K562 (cell line): ENCODE measurements around the gene PSRC1. TPM values are rescaled to one million over a fixed set of nuclear protein-coding genes. Genes with fewer than 3 reads are reported as not detected.

Source experiments
- ATAC-seq: fragments of 200-7000 bp; cut with Tn5 transposase; 3 replicates; pipeline ENCODE4 v1.9.1; 2020; ENCODE audit warnings: moderate library complexity
- BruUV-seq: library from RNA; stranded (reverse); fragments of 400-500 nt; replicated peaks from 2 replicates; lab custom pipeline; 2021; lab: Mats Ljungman, UMichigan
- CTCF ChIA-PET: fragments of 300-600 bp; formaldehyde crosslinking; extraction: SDS; loops from one replicate; lab custom pipeline; 2021; ENCODE audit warnings: low intra/inter-chr PET ratio; lab: Yijun Ruan, JAX
- POLR2A ChIA-PET: fragments of 300-600, 350-650 bp; sonication (Branson Sonifier 250); formaldehyde crosslinking; extraction: SDS; loops from one replicate; lab custom pipeline; 2021; ENCODE audit warnings: antibody characterized with exemption, inconsistent platforms; lab: Yijun Ruan, JAX
- DNase-seq, 4 experiments: peaks; one replicate each; pipeline versions ENCODE4 v3.0.0 to v3.0.0-alpha.2; 2011 to 2018; ENCODE audit warnings: low spot score in 3 of 4, mixed read lengths in 3 of 4; ENCODE audit errors: extremely low read depth in 1 of 4
- FAIRE-seq: peaks from 2 replicates; lab custom pipeline; 2011; peaks lifted over from hg19 to GRCh38; lab: Jason Lieb, UNC
- H2AFZ ChIP-seq: 2 replicates; pipeline ENCODE4 v1.6.0; 2011; ENCODE audit warnings: low read depth, low read length, control low read depth, inconsistent platforms
- H3K27ac ChIP-seq: fragments of 200-600 bp; 3 replicates; pipeline ENCODE4 v1.8.0; 2011; ENCODE audit warnings: low read depth, mild to moderate bottlenecking, control low read depth, inconsistent platforms, low read length, moderate library complexity, mixed read lengths; ENCODE audit errors: extremely low read depth
- H3K27me3 ChIP-seq, 2 experiments: fragments of 300-600 bp in 1 of 2; 2 replicates in 1 of 2; 3 replicates in 1 of 2; pipeline versions ENCODE4 v1.6.0 to v1.8.0; 2011; ENCODE audit warnings: inconsistent platforms in 2 of 2, low read length in 2 of 2, mild to moderate bottlenecking in 1 of 2, mixed read lengths in 1 of 2, moderate library complexity in 1 of 2; ENCODE audit not compliant: control insufficient read depth in 2 of 2, insufficient read depth in 2 of 2
- H3K36me3 ChIP-seq: fragments of 300-600 bp; 3 replicates; pipeline ENCODE4 v1.8.0; 2011; ENCODE audit warnings: mild to moderate bottlenecking, low read length, inconsistent platforms; ENCODE audit not compliant: control insufficient read depth, insufficient read depth
- H3K4me1 ChIP-seq, 2 experiments: fragments of 200-600 bp in 1 of 2; replicated peaks in 1 of 2; 2 replicates in 1 of 2; 3 replicates in 1 of 2; pipeline versions ENCODE4 v1.5.1 to v1.8.0; 2011; ENCODE audit warnings: inconsistent platforms in 2 of 2, low read length in 2 of 2, mild to moderate bottlenecking in 1 of 2, mixed read lengths in 1 of 2, moderate library complexity in 1 of 2; ENCODE audit not compliant: control insufficient read depth in 2 of 2, insufficient read depth in 2 of 2
- H3K4me2 ChIP-seq: 2 replicates; pipeline ENCODE4 v1.6.1; 2011; ENCODE audit warnings: low read length, control low read depth, inconsistent platforms, mixed read lengths; ENCODE audit not compliant: insufficient read depth
- H3K4me3 ChIP-seq: fragments of 200-600 bp; sonication (generic), shearing (Covaris generic); 2 replicates; pipeline ENCODE4 v1.5.1; 2016; ENCODE audit warnings: control low read depth, inconsistent platforms
- H3K79me2 ChIP-seq: fragments of 200-600 bp; 3 replicates; pipeline ENCODE4 v1.8.0; 2011; ENCODE audit warnings: low read length, inconsistent platforms; ENCODE audit not compliant: control insufficient read depth, insufficient read depth
- H3K9ac ChIP-seq, 2 experiments: 2 replicates each; pipeline versions ENCODE4 v1.6.0 to v1.6.1; 2011; ENCODE audit warnings: low read depth in 2 of 2, low read length in 2 of 2, control low read depth in 1 of 2, inconsistent platforms in 1 of 2, mild to moderate bottlenecking in 1 of 2, mixed read lengths in 1 of 2; ENCODE audit not compliant: insufficient read depth in 1 of 2
- H3K9me1 ChIP-seq: one replicate; pipeline ENCODE4 v1.6.0; 2011; ENCODE audit warnings: inconsistent platforms, mild to moderate bottlenecking, low read length, moderate library complexity; ENCODE audit not compliant: control insufficient read depth, insufficient read depth
- H3K9me3 ChIP-seq: replicated peaks from 2 replicates; pipeline ENCODE4 v1.5.1; 2011; ENCODE audit warnings: low read depth, low read length, inconsistent platforms; ENCODE audit not compliant: control insufficient read depth, insufficient read depth
- H4K20me1 ChIP-seq: replicated peaks from 2 replicates; pipeline ENCODE4 v1.6.1; 2011; ENCODE audit warnings: low read length, inconsistent platforms, mixed read lengths; ENCODE audit not compliant: control insufficient read depth, insufficient read depth
- ARID1B ChIP-seq: fragments of 450-650 bp; IDR thresholded peaks from 2 replicates; pipeline ENCODE4 v1.6.1; 2016; ENCODE audit warnings: antibody characterized with exemption, mild to moderate bottlenecking, inconsistent platforms
- BCOR ChIP-seq: fragments of 450-650 bp; IDR thresholded peaks from 2 replicates; pipeline ENCODE4 v1.6.1; 2016
- CBX2 ChIP-seq: fragments of 200-600 bp; sonication (generic); IDR thresholded peaks from one replicate; pipeline ENCODE4 v1.6.1; 2012; ENCODE audit warnings: mild to moderate bottlenecking, low read length, inconsistent platforms; ENCODE audit not compliant: insufficient read depth, poor library complexity, severe bottlenecking
- CBX3 ChIP-seq, 2 experiments: IDR thresholded peaks; 1 replicate in 1 of 2; 2 replicates in 1 of 2; pipeline ENCODE4 v1.6.1; 2012; ENCODE audit warnings: inconsistent platforms in 2 of 2, low read length in 2 of 2, borderline replicate concordance in 1 of 2, control low read depth in 1 of 2
- FOXA3 ChIP-seq, 2 experiments: fragments of 450-650 bp in 1 of 2; sonication (generic) in 1 of 2; formaldehyde crosslinking; IDR thresholded peaks in 1 of 2; conservative IDR thresholded peaks in 1 of 2; 2 replicates each; pipeline versions ENCODE4 v1.4.0 to v1.8.0; 2020 to 2022; ENCODE audit warnings: mild to moderate bottlenecking in 2 of 2, missing genetic modification reagents in 1 of 2
- FOXK1 ChIP-seq: sonication (generic); formaldehyde crosslinking; IDR thresholded peaks from 2 replicates; pipeline ENCODE4 v1.8.0; 2022; ENCODE audit warnings: missing genetic modification reagents, mild to moderate bottlenecking, borderline replicate concordance
- GABPA ChIP-seq: fragments of 200-800 bp; sonication (Bioruptor generic); conservative IDR thresholded peaks from 2 replicates; pipeline ENCODE4 v1.6.1; 2016; ENCODE audit warnings: low read depth, missing genetic modification characterization, missing compliant biosample characterization
- GTF2B ChIP-seq: IDR thresholded peaks from 2 replicates; pipeline ENCODE4 v1.6.1; 2011; ENCODE audit not compliant: insufficient read length; ENCODE audit errors: extremely low read depth
- HNRNPK ChIP-seq: fragments of 200-400 bp; formaldehyde crosslinking; IDR thresholded peaks from one replicate; pipeline ENCODE4 v1.6.1; 2018; ENCODE audit warnings: mild to moderate bottlenecking, low read depth, low read length; ENCODE audit not compliant: poor library complexity, severe bottlenecking
- IFI16 ChIP-seq: fragments of 250-450 bp; sonication (Bioruptor Pico); IDR thresholded peaks from 2 replicates; pipeline ENCODE4 v2.1.2; 2022; ENCODE audit warnings: mild to moderate bottlenecking, inconsistent platforms
- KLF1 ChIP-seq: fragments of 450-650 bp; IDR thresholded peaks from 2 replicates; pipeline ENCODE4 v1.6.1; 2016; ENCODE audit warnings: missing genetic modification characterization, missing compliant biosample characterization
- PHF20 ChIP-seq: fragments of 450-650 bp; IDR thresholded peaks from 2 replicates; pipeline ENCODE4 v1.6.1; 2018; ENCODE audit not compliant: partially characterized antibody
- PRMT5 ChIP-seq: sonication (generic); formaldehyde crosslinking; IDR thresholded peaks from 2 replicates; pipeline ENCODE4 v1.5.0; 2020; ENCODE audit warnings: missing genetic modification reagents
- RNF2 ChIP-seq: sonication (generic); IDR thresholded peaks from 2 replicates; pipeline ENCODE4 v1.6.1; 2016
- ZKSCAN1 ChIP-seq: fragments of 150-350 bp; IDR thresholded peaks from 2 replicates; pipeline ENCODE4 v1.6.1; 2016; ENCODE audit warnings: low read depth, low read length
- ZNF121 ChIP-seq: sonication (generic); formaldehyde crosslinking; conservative IDR thresholded peaks from 2 replicates; pipeline ENCODE4 v1.8.0; 2022; ENCODE audit warnings: missing genetic modification reagents
- ZNF551 ChIP-seq: fragments of 250-450 bp; sonication (Bioruptor Pico); IDR thresholded peaks from 2 replicates; pipeline ENCODE4 v1.5.0; 2021; ENCODE audit warnings: mild to moderate bottlenecking, moderate library complexity
- WGBS: fragments of 100-300 bp; shearing (Covaris generic); methylation state at CpG from one replicate; pipeline ENCODE4 v1.1.6; 2016; ENCODE audit warnings: low coverage, mixed read lengths; ENCODE audit not compliant: insufficient coverage; ENCODE audit errors: missing lambda C conversion rate; 5-methylcytosine and 5-hydroxymethylcytosine counted together
- in situ Hi-C: fragments of 300-500 bp; cut with MboI; formaldehyde crosslinking; loops from 4 replicates; pipeline ENCODE4 v1.15.0; 2018; ENCODE audit warnings: inconsistent platforms, mixed read lengths
- intact Hi-C: fragments of 100-400 bp; cut with micrococcal nuclease; formaldehyde crosslinking; loops from 2 replicates; pipeline ENCODE4 v1.14.2; 2022
- polyA plus RNA-seq, 8 experiments: library from polyadenylated mRNA; depleted of rRNA in 4 of 8; stranded (reverse) in 5 of 8; unstranded in 3 of 8; fragments of >200 nt; fragmentation: Nextera tagmentation in 2 of 8; fragmentation: Illumina TruSeq in 1 of 8; extraction: Ambion mirVana in 2 of 8; extraction: Trizol in 1 of 8; gene quantifications; 2 replicates each; pipeline versions ENCODE4 v1.2.1 to v1.2.3, GENCODE V29; 2011 to 2014; ENCODE audit warnings: inconsistent platforms in 1 of 8, missing spikeins in 1 of 8
- total RNA-seq, 7 experiments: library from RNA; depleted of rRNA in 6 of 7; stranded (reverse); fragments of >200 nt in 6 of 7; fragmentation: Illumina TruSeq in 2 of 7; extraction: Trizol in 2 of 7; gene quantifications; 2 replicates each; pipeline versions ENCODE4 v1.2.1 to v1.2.3, GENCODE V29; 2011 to 2021; ENCODE audit warnings: low replicate concordance in 1 of 7

Gene PSRC1
- total and polyA plus RNA-seq, 9 of the 15 experiments (the other 6 are each of a cell fraction or from before 2014, with no cell fraction given): 6.5 to 65.2 (median 39.3) TPM

GRCh38 chr1:109257682-109258421 lies 25.1 kb downstream of the PSRC1 start (continued):
- TF ChIP-seq CBX2 (no peak), FOXK1 (CRISPR knock-in tag) (no peak)

DNA sequence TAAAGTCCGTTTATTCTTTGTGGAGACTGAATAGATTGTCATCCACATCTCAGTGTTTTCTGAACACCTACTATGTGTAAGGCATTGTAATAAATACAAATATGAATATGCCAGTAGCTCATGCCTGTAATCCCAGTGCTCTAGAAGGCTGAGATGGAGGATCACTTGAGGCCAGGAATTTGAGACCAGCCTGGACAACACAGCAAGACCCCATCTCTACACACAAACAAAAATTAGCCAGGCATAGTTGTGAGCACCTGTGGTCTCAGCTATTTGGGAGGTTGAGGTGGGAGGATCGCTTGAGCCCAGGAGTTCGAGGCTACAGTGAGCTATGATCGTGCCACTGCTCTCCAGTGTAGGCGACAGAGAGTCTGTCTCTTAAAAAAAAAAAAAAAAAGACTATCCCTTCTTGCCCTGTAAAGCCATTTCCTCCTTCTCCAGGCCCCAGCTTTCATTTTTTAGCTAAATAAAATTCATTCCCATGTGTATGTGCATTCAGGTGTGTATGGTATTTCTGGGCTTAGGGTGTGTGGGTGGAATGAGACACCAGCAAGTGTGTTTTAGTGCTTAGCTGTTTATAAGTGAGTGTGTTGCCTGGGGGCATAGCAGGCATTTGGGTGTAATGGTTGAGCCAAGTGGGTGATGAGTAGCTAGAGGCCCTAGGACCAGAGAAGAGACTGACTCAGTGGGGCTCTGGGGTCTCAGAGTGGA lies 25.8 kb downstream of the PSRC1 start:
- in situ Hi-C loops: no loop called here
- no TSS peak for BruUV-seq
- H3K27me3 ChIP-seq: no peaks in the 10 kb centered on the region
- peaks cover 33 to 63% of the 10 kb centered on the region in 2 experiments for H3K4me1 ChIP-seq
- H3K4me2 ChIP-seq: no peak overlapping the region
- H4K20me1 ChIP-seq: no peaks in the 10 kb centered on the region
- intact Hi-C loops: no loop called here
- no peak for DNase-seq
- no peak for FAIRE-seq
- 73% methylated on average over 5 of the region's 5 CpGs for WGBS
- peak overlapping the region in 1 of 2 experiments; percentile 53; a peak in 1 of 4 replicates for H3K9ac ChIP-seq
- no peak overlapping the region; the same call in 2 of the 3 replicates for H3K27ac ChIP-seq
- H3K9me1 ChIP-seq: peaks cover 4% of the 10 kb centered on the region
- no peak for TF ChIP-seq CBX3 (IDR thresholded peaks at IDR 0.05; ENCODE audit: borderline replicate concordance in 1 of 2, low read length in 2 of 2)
- no peak for TF ChIP-seq FOXA3 (CRISPR knock-in tag; conservative IDR thresholded peaks at IDR 0.05 in 1 of 2, IDR thresholded peaks at IDR 0.05 in 1 of 2)
- TF ChIP-seq ARID1B: no peak
- no peak for TF ChIP-seq GTF2B
- no peak for TF ChIP-seq KLF1 (tag)
- peak; percentile 57; the same call in 1 of the 2 replicates for TF ChIP-seq ZKSCAN1
- no peak for TF ChIP-seq HNRNPK
- TF ChIP-seq PRMT5: no peak
- peak; percentile 33; the same call in 1 of the 2 replicates for TF ChIP-seq BCOR
- TF ChIP-seq ZNF551 (CRISPR knock-in tag): no peak
- TF ChIP-seq PHF20: no peak
- peak; percentile 95 for TF ChIP-seq ZNF121 (CRISPR knock-in tag)
- TF ChIP-seq RNF2: no peak
- TF ChIP-seq IFI16 (CRISPR knock-in tag): no peak
- TF ChIP-seq GABPA: no peak
- TF ChIP-seq, all 486 proteins: peak for 3
- ATAC-seq: no peak
- no peaks in the 10 kb centered on the region for H3K9me3 ChIP-seq
- peaks cover 27% of the 10 kb centered on the region for H3K79me2 ChIP-seq
- ChIA-PET CTCF (no interaction called here), POLR2A (interaction anchor here (0.6 to 1.9 kb wide), 10 partner anchors 11 to 464 kb away, joined by 3 to 5 read pairs (median 3); partner anchors contain the start of genes GNAI3 and SORT1)
- no peak overlapping the region for H3K4me3 ChIP-seq
- peaks cover 23% of the 10 kb centered on the region; the same call in 2 of the 3 replicates for H3K36me3 ChIP-seq
- H2AFZ ChIP-seq: no peak overlapping the region
